MCF 10A (cell line): ENCODE data around the gene ATP6V0B. TPM values are rescaled to one million over a fixed set of nuclear protein-coding genes. Genes with fewer than 3 reads are reported as not detected.

Experiments used
- BruUV-seq: library from RNA; stranded (reverse); fragments of 400-500 nt; replicated peaks from 2 replicates; lab custom pipeline; 2021; lab: Mats Ljungman, UMichigan
- CTCF ChIA-PET: fragments of 300-600 bp; sonication (Branson Sonifier 250); formaldehyde crosslinking; extraction: SDS; loops from one replicate; lab custom pipeline; 2021; ENCODE audit warnings: antibody characterized with exemption, inconsistent platforms; lab: Yijun Ruan, JAX
- POLR2A ChIA-PET: fragments of 300-600, 350-650 bp; sonication (Branson Sonifier 250); formaldehyde crosslinking; extraction: SDS; loops from one replicate; lab custom pipeline; 2020; ENCODE audit warnings: antibody characterized with exemption, inconsistent platforms; lab: Yijun Ruan, JAX
- DNase-seq: peaks from one replicate; pipeline ENCODE4 v3.0.0-alpha.2; 2018; ENCODE audit not compliant: unreplicated experiment
- H3K27ac Mint-ChIP-seq: one replicate; pipeline ENCODE4 v1.8.0; 2022; ENCODE audit warnings: mild to moderate bottlenecking, low read depth, mixed read lengths; ENCODE audit not compliant: unreplicated experiment
- H3K27me3 Mint-ChIP-seq: one replicate; pipeline ENCODE4 v1.8.0; 2022; ENCODE audit warnings: mixed read lengths; ENCODE audit not compliant: insufficient read depth, unreplicated experiment
- H3K36me3 Mint-ChIP-seq: one replicate; pipeline ENCODE4 v1.8.0; 2022; ENCODE audit warnings: mild to moderate bottlenecking, moderate library complexity, mixed read lengths; ENCODE audit not compliant: insufficient read depth, unreplicated experiment
- H3K4me1 Mint-ChIP-seq: one replicate; pipeline ENCODE4 v1.8.0; 2022; ENCODE audit warnings: mixed read lengths; ENCODE audit not compliant: insufficient read depth, unreplicated experiment
- H3K4me3 Mint-ChIP-seq: one replicate; pipeline ENCODE4 v1.8.0; 2022; ENCODE audit warnings: mild to moderate bottlenecking, moderate library complexity, mixed read lengths; ENCODE audit not compliant: unreplicated experiment
- H3K9me3 Mint-ChIP-seq: one replicate; pipeline ENCODE4 v1.8.0; 2022; ENCODE audit warnings: mixed read lengths; ENCODE audit not compliant: unreplicated experiment
- CTCF ChIP-seq: fragments of 200-600 bp; IDR thresholded peaks from one replicate; pipeline ENCODE4 v1.8.0; 2022; ENCODE audit warnings: antibody characterized with exemption, mild to moderate bottlenecking; ENCODE audit not compliant: unreplicated experiment
- intact Hi-C: fragments of 100-400 bp; cut with micrococcal nuclease; formaldehyde crosslinking; loops from 2 replicates; pipeline ENCODE4 v1.14.1; 2022
- total RNA-seq: library from RNA; stranded (reverse); gene quantifications from 2 replicates; pipeline ENCODE4 v1.2.3, GENCODE V29; 2022

Gene ATP6V0B
- total RNA-seq, 1 experiment from 2014 or later = 120 TPM

GRCh38 chr1:43977376-43978263 is 2.9 kb downstream of the ATP6V0B start:
- Mint-ChIP-seq H3K27ac (no peak overlapping the region), H3K36me3 (peaks cover 29% of the 10 kb centered on the region), H3K9me3 (no peaks in the 10 kb centered on the region), H3K4me1 (peaks cover 55% of the 10 kb centered on the region), H3K27me3 (no peaks in the 10 kb centered on the region), H3K4me3 (peak overlapping the region; percentile 94)
- intact Hi-C loops = loop anchor here (5.0 kb wide), 1 partner anchor 450 kb away; no protein-coding TSS in a partner anchor
- DNase-seq = no peak
- no peak for TF ChIP-seq CTCF
- CTCF ChIA-PET = interaction anchor here (0.6 to 0.9 kb wide), 5 partner anchors 11 to 448 kb away, joined by 3 to 5 read pairs (median 3); no protein-coding TSS in a partner anchor
- BruUV-seq = no TSS peak
- POLR2A ChIA-PET = interaction anchor here (0.6 to 1.0 kb wide), 4 partner anchors 13 to 270 kb away, joined by 3 to 4 read pairs (median 3); partner anchors contain the start of gene ST3GAL3

GRCh38 chr1:43978264-43978550 is 3.4 kb downstream of the ATP6V0B start:
- no peak for TF ChIP-seq CTCF
- H3K9me3 Mint-ChIP-seq = no peaks in the 10 kb centered on the region
- H3K4me3 Mint-ChIP-seq = peak overlapping the region; percentile 94
- ChIA-PET POLR2A (interaction anchor here (0.6 to 1.0 kb wide), 3 partner anchors 12 to 195 kb away, joined by 3 to 4 read pairs (median 3); no protein-coding TSS in a partner anchor), CTCF (interaction anchor here (0.7 to 0.9 kb wide), 2 partner anchors 201 to 448 kb away, joined by 3 to 4 read pairs; no protein-coding TSS in a partner anchor)
- DNase-seq = no peak
- no peak overlapping the region for H3K27ac Mint-ChIP-seq
- H3K27me3 Mint-ChIP-seq = no peaks in the 10 kb centered on the region
- peaks cover 60% of the 10 kb centered on the region for H3K4me1 Mint-ChIP-seq
- no TSS peak for BruUV-seq
- H3K36me3 Mint-ChIP-seq = peaks cover 31% of the 10 kb centered on the region
- intact Hi-C loops = loop anchor here (5.0 kb wide), 1 partner anchor 451 kb away; no protein-coding TSS in a partner anchor

- TF ChIP-seq CTCF = no peak
- H3K9me3 Mint-ChIP-seq = no peaks in the 10 kb centered on the region
- CTCF ChIA-PET = interaction anchor here (0.7 to 0.9 kb wide), 2 partner anchors 200 to 449 kb away, joined by 3 to 4 read pairs; no protein-coding TSS in a partner anchor
- intact Hi-C loops = loop anchor here (5.0 kb wide), 1 partner anchor 451 kb away; no protein-coding TSS in a partner anchor
- H3K27ac Mint-ChIP-seq = no peak within 1 kb of the TSS
- POLR2A ChIA-PET = interaction anchor here (0.9 to 1.0 kb wide), 2 partner anchors 12 to 195 kb away, joined by 3 to 4 read pairs; no protein-coding TSS in a partner anchor
- peaks cover 36% of the 10 kb centered on the region for H3K36me3 Mint-ChIP-seq
- H3K27me3 Mint-ChIP-seq = no peaks in the 10 kb centered on the region
- BruUV-seq = no TSS peak
- DNase-seq = peak; percentile 33
- H3K4me1 Mint-ChIP-seq = peaks cover 63% of the 10 kb centered on the region
- peak within 1 kb of the TSS; percentile 94 for H3K4me3 Mint-ChIP-seq
Measured at GRCh38 chr1:43978551-43979260, 3.9 kb downstream of the ATP6V0B start, which contains the start of gene B4GALT2. TSS of gene B4GALT2 (plus strand) at chr1:43979210. CDS start at chr1:43981161, 1,951 bp downstream.
